Lower leg skin (tissue), 4 donors: ENCODE measurements around the gene OTUD5. TPM values are rescaled to one million over a fixed set of nuclear protein-coding genes. Genes with fewer than 3 reads are reported as not detected.

ENCODE experiments used
- DNase-seq, 2 donors: peaks; one replicate each; pipeline ENCODE4 v3.0.0-alpha.2; 2019; ENCODE audit warnings: low spot score in 2 of 2
- H3K4me3 ChIP-seq: fragments of 200-600 bp; sonication (generic); 2 replicates; pipeline ENCODE4 v1.5.1; 2017; ENCODE audit warnings: mild to moderate bottlenecking, low read depth; ENCODE audit not compliant: poor library complexity, severe bottlenecking
- CTCF ChIP-seq, 3 donors: fragments of 450-650 bp; IDR thresholded peaks; one replicate each; pipeline ENCODE4 v1.5.1; 2016; ENCODE audit warnings: antibody characterized with exemption in 3 of 3, mild to moderate bottlenecking in 3 of 3, moderate library complexity in 2 of 3
- POLR2A ChIP-seq, 2 donors: fragments of 450-650 bp; IDR thresholded peaks; one replicate each; pipeline ENCODE4 v1.6.1; 2016 to 2017; ENCODE audit warnings: antibody characterized with exemption in 2 of 2, mild to moderate bottlenecking in 1 of 2, moderate library complexity in 1 of 2
- WGBS, 2 donors: methylation state at CpG; one replicate each; pipeline ENCODE4 v1.1.5; 2018; 5-methylcytosine and 5-hydroxymethylcytosine counted together
- intact Hi-C: fragments of 100-400 bp; cut with DNase I; formaldehyde crosslinking; loops from one replicate; pipeline ENCODE4 v1.15.0; 2023; ENCODE audit warnings: low total_unique reads
- total RNA-seq, 4 donors: library from RNA; depleted of rRNA; stranded (reverse); fragments of >200 nt; gene quantifications; one replicate each; pipeline ENCODE4 v1.1.0, GENCODE V29; 2016

OTUD5 gene
- total RNA-seq, 4 donors from 2014 or later, result 47.2 to 66.8 (median 53.6) TPM

- intact Hi-C loops, result no loop called here
- 0 to 42% methylated on average over 30 to 35 of the region's 49 CpGs for WGBS, 2 donors
- H3K4me3 ChIP-seq, result peak within 1 kb of the TSS; percentile 50
- DNase-seq, result peak; percentile 91 to 97
- TF ChIP-seq POLR2A (IDR thresholded peaks at IDR 0.05), result peak in 1 of 2 donors; percentile 12
- TF ChIP-seq CTCF (IDR thresholded peaks at IDR 0.05), result no peak
Measured at GRCh38 chrX:48897625-48898306, 59.6 kb downstream of the OTUD5 start, which contains the start of the genes PQBP1 and TIMM17B. PQBP1 (plus strand) TSS chrX:48897930; CDS start chrX:48898510, 580 bp downstream. TIMM17B (minus strand) TSS chrX:48897768; CDS start chrX:48897749, 19 bp downstream.

DNA sequence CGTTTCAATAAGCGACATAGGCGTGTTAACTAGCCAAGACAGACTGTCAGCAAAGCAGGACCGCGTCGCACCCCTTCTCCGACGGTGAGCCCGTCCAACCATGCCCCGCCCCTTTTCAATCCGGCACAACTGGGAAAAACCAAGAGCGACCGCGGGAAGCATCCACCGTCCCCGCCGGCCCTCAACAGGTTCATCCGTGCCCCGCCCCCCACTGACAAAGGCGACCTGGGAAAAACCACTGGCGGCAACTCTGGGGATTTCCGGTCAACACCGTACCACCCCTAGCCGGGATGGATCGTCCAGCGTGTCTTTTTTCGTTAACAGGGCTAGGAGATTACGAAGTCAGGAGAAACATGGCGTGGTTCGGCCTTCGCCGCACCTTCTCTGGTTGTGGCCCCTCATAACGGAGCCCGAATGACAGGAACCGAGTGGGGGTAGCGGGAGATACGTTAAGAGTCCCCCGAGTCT lies 60.2 kb downstream of the OTUD5 start:
- peak; percentile 67 to 95 for DNase-seq
- intact Hi-C loops, result no loop called here
- TF ChIP-seq CTCF (IDR thresholded peaks at IDR 0.05) (no peak), POLR2A (IDR thresholded peaks at IDR 0.05) (no peak)
- WGBS, 2 donors, result 1 to 49% methylated on average over 32 to 38 of the region's 38 CpGs
- H3K4me3 ChIP-seq, result peak overlapping the region; percentile 50

- intact Hi-C loops, result no loop called here
- TF ChIP-seq CTCF (IDR thresholded peaks at IDR 0.05), result no peak
- TF ChIP-seq POLR2A (IDR thresholded peaks at IDR 0.05), result no peak
- DNase-seq, result peak in 1 of 2 donors; percentile 73
Measured at GRCh38 chrX:48896611-48897011, 60.8 kb downstream of the OTUD5 start.

GRCh38 chrX:48894891-48895290 lies 62.5 kb downstream of the OTUD5 start:
- intact Hi-C loops, result no loop called here
- DNase-seq, result peak in 1 of 2 donors; percentile 29
- WGBS, 2 donors, result 71 to 91% methylated on average over 6 of the region's 6 CpGs
- TF ChIP-seq CTCF (IDR thresholded peaks at IDR 0.05) (no peak), POLR2A (IDR thresholded peaks at IDR 0.05) (no peak)
- H3K4me3 ChIP-seq, result no peak overlapping the region

More at GRCh38 chrX:48896611-48897011, 60.8 kb downstream of the OTUD5 start:
- no peak overlapping the region for H3K4me3 ChIP-seq
- 38 to 67% methylated on average over 9 of the region's 9 CpGs for WGBS, 2 donors

GRCh38 chrX:48893556-48894348 lies 63.7 kb downstream of the OTUD5 start:
- no peak for DNase-seq
- 84 to 95% methylated on average over 14 to 16 of the region's 16 CpGs for WGBS, 2 donors
- TF ChIP-seq POLR2A (IDR thresholded peaks at IDR 0.05) (no peak), CTCF (IDR thresholded peaks at IDR 0.05) (no peak)
- intact Hi-C loops, result no loop called here
- H3K4me3 ChIP-seq, result no peak overlapping the region
